SK-N-MC (cell line): ENCODE data around the gene HIP1.
"Not testable (repeated sequence)": the region's sequence is repeated elsewhere in the genome, so short reads cannot be mapped to it uniquely, and the experiment has no call there.

Source experiments
- DNase-seq: peaks from one replicate; pipeline ENCODE4 v3.0.0-alpha.2; 2011; ENCODE audit warnings: low read depth, low spot score
- H3K27ac ChIP-seq: fragments of 200-600 bp; sonication (generic); 2 replicates; pipeline ENCODE4 v1.5.1; 2016; ENCODE audit warnings: mixed run types
- H3K36me3 ChIP-seq: fragments of 200-600 bp; sonication (generic); 2 replicates; pipeline ENCODE4 v1.6.1; 2017; ENCODE audit warnings: antibody characterized with exemption, low read length, mixed read lengths; ENCODE audit not compliant: insufficient read depth
- H3K4me3 ChIP-seq: fragments of 200-600 bp; sonication (generic); 2 replicates; pipeline ENCODE4 v1.5.1; 2016
- H3K9ac ChIP-seq: fragments of 200-600 bp; sonication (generic); 2 replicates; pipeline ENCODE4 v1.8.0; 2017; ENCODE audit warnings: mixed run types, mixed read lengths; ENCODE audit not compliant: insufficient read length
- H3K9me3 ChIP-seq: fragments of 200-600 bp; sonication (generic); 2 replicates; pipeline ENCODE4 v1.6.1; 2017; ENCODE audit warnings: low read depth, mild to moderate bottlenecking, antibody characterized with exemption, low read length, moderate library complexity, mixed read lengths
- EZH2 ChIP-seq: fragments of 200-600 bp; sonication (generic); IDR thresholded peaks from one replicate; pipeline ENCODE4 v1.6.1; 2017; ENCODE audit warnings: antibody characterized with exemption
- FOXP2 ChIP-seq: optimal IDR thresholded peaks from 2 replicates; pipeline ENCODE3; 2011; ENCODE audit warnings: mild to moderate bottlenecking, moderate library complexity; ENCODE audit not compliant: insufficient read depth; ENCODE audit errors: extremely low read length, control extremely low read depth
- POLR2AphosphoS5 ChIP-seq: IDR thresholded peaks from 2 replicates; pipeline ENCODE4 v1.6.1; 2012; ENCODE audit warnings: mild to moderate bottlenecking, low read depth, low read length, borderline replicate concordance

The HIP1 gene

DNA sequence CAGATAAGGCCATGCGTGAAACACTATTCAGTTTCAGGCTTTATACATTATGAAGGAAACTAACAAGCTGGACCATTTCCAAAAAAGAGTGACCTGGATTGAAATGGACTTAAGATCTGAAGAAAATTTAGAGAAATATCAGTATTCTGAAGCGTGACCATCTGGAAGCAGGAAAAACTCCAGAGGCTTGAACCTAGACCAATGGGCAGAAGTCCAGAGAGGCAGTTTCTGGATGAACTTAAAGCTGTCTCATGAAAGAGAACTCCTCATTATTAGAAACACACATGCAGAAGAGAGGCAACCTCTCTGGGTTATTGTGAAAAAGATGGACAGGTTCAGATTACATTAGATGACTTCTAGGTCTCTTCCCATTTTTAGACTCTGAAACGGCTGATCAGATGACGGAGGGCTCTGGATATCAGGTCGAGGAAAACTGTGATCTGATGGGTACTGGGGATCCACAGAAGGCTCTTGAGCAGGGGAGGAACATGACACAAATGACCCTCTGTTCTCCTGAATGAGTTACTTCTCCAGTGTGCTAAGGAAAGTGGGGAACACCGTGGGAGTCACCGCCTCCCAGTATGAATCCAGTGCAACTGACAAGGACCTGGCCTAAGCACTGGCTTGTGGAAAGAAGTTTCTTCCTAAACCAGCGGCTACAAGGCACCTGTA lies 130.2 kb downstream of the HIP1 start:
- DNase-seq, result no peak
- Histone ChIP-seq H3K9ac (no peak overlapping the region), H3K4me3 (no peak overlapping the region), H3K36me3 (no peaks in the 10 kb centered on the region), H3K27ac (no peak overlapping the region), H3K9me3 (no peaks in the 10 kb centered on the region)
- TF ChIP-seq FOXP2 (no peak), EZH2 (no peak), POLR2AphosphoS5 (no peak)

DNA sequence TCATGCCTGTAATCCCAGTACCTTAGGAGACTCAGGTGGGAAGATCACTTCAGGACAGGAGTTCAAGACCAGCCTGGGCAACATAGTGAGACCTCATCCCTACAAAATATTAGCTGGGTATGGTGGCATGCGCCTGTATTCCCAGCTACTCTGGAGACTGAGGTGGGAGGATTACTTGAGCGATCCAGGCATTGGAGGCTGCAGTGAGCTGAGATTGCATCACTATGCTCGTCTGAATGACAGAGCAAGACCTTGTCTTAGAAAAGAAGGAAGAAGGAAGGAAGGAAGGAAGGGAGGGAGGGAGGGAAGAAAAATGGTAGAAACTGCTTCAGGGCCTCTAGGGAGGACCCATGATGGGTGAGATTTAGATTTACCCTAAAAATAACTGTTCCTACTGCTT lies 134.3 kb downstream of the HIP1 start:
- no peak overlapping the region for H3K27ac ChIP-seq
- no peak overlapping the region for H3K9ac ChIP-seq
- no peak overlapping the region for H3K4me3 ChIP-seq
- no peaks in the 10 kb centered on the region for H3K36me3 ChIP-seq
- DNase-seq, result no peak
- H3K9me3 ChIP-seq, result no peaks in the 10 kb centered on the region
- TF ChIP-seq EZH2, result no peak
- no peak for TF ChIP-seq POLR2AphosphoS5
- no peak for TF ChIP-seq FOXP2

DNA sequence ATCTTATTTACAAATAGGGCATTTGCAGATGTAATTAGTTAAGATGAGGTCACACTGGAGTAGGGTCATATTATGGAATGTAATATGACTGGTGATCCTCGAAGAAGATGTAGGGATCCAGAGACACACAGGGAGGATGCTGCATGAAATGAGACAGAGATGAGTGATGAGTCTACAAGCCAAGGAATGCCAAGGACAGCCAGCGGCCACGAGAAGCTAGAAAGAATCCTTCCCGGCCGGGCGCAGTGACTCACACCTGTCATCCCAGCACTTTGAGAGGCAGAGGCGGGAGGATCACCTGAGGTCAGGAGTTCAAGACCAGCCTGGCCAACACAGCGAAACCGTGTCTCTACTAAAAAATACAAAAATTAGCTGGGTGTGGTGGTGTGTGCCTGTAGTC lies 135.9 kb downstream of the HIP1 start:
- H3K9me3 ChIP-seq, H3K9ac ChIP-seq, DNase-seq, H3K27ac ChIP-seq, H3K36me3 ChIP-seq, H3K4me3 ChIP-seq: not testable (repeated sequence)

DNA sequence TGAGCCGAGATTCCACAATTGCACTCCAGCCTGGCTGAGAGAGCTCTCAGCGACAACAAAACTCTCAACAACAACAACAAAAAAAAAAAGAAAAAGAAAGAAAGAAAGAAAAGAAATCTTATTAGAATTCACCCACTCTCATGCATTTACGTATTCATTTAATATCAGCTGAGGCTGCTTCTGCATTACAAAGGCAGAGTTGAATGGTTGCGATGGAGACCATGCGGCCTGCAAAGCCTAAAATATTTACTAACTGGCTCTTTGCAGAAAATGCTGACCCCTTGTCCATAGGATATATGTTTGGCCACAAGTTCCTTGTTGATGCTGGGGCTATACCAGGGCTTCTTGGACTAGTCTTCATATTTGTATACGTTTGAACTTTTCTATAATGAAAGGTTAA lies 137.2 kb downstream of the HIP1 start:
- H3K9me3 ChIP-seq, result no peaks in the 10 kb centered on the region
- DNase-seq, result no peak
- no peaks in the 10 kb centered on the region for H3K36me3 ChIP-seq
- no peak overlapping the region for H3K4me3 ChIP-seq
- no peak overlapping the region for H3K27ac ChIP-seq
- no peak overlapping the region for H3K9ac ChIP-seq
- TF ChIP-seq FOXP2, result no peak
- TF ChIP-seq EZH2, result no peak
- TF ChIP-seq POLR2AphosphoS5, result no peak

DNA sequence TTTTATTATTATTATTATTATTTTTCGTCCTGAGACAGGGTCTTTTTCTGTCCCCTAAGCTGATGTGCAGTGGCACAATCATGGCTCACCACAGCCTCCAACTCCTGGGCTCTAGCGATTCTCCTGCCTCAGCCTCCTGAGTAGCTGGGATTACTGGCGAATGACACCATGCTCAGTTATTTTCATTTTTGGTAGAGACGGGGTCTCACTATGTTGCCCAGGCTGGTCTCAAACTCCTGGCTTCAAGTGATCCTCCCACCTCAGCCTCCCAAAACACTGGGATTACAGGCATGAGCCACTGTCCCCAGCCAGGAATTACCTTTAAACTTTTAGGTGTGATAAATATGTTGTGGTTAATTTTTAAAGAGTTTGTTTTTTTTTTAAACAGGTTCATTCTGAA lies 138.0 kb downstream of the HIP1 start:
- DNase-seq, H3K9ac ChIP-seq: not testable (repeated sequence)

DNA sequence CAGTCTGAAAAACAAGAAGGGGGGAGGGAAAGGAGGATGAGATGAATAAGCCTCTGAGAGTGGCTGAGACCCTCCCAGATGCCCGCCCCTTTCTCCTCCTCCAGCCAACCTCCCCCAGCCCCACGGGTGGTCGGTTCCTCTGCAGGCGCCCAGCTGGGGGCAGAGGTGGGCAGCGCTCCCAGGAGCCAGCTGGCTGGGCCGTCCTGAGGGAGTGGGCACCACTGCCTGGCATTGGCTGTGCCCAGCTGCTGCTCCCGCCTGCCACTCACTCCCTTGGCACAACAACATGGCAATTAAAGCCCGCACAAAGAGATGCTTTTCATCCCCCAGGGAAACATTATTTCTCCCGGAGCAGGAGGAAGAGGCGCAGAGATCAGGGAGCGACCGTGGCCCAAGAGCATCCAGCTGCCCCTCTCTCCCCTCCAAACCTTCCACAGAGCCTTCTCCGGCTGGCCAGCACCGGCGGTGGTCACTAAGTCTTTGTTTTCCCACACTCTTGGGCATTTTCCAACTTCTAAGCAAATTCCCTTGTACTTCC lies 139.4 kb downstream of the HIP1 start:
- Histone ChIP-seq H3K9ac (no peak overlapping the region), H3K27ac (no peak overlapping the region), H3K9me3 (no peaks in the 10 kb centered on the region), H3K4me3 (no peak overlapping the region), H3K36me3 (no peaks in the 10 kb centered on the region)
- DNase-seq, result no peak
- TF ChIP-seq POLR2AphosphoS5, result no peak
- no peak for TF ChIP-seq EZH2
- TF ChIP-seq FOXP2, result no peak

More for the DNA sequence above, 138.0 kb downstream of the HIP1 start:
- H3K36me3 ChIP-seq, H3K27ac ChIP-seq, H3K9me3 ChIP-seq, H3K4me3 ChIP-seq: not testable (repeated sequence)

DNA sequence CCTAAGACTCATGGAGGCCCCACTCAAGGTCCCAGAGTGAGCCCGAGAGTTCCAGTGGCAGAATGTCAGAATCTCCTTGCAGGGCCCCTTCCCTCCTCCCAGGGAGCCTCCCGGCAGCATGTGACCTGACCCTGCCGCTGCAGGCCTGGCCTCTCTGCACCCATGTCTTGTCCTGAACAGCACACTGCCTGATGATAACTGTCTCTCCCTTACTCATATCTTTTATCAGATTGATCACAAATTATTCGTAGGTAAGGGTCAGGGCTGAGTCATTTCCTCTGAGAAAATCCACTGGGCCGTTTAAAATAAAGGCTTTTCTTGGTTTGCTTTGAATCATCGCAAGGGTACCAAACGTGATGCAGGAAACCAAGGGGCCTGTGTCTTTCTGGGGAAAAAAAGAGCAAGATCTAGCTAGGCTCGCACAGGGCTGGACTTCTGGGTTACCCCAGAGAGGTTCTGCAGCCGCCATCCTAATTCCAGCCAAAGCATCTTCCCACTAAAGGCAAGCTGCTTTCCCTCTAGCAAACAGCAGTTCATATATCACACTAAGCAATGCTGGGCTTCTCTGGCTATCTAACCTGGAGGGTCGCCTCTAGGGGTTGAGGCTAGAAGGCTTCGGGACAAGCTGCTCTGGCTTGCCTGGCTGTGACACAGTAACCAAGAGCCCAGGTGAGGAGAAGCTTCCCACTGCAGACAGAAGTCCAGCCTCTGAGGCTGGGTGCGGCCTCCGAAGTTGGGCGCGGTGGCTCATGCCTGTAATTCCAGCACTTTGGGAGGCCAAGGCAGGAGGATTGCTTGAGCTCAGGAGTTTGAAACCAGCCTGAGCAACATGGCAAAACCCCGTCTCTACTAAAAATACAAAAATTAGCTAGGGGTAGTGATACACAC lies 141.8 kb downstream of the HIP1 start:
- no peaks in the 10 kb centered on the region for H3K9me3 ChIP-seq
- TF ChIP-seq FOXP2 (no peak), EZH2 (no peak), POLR2AphosphoS5 (no peak)
- H3K9ac ChIP-seq, result no peak overlapping the region
- no peaks in the 10 kb centered on the region; the same call in 1 of the 2 replicates for H3K36me3 ChIP-seq
- no peak overlapping the region for H3K4me3 ChIP-seq
- no peak for DNase-seq
- no peak overlapping the region for H3K27ac ChIP-seq

DNA sequence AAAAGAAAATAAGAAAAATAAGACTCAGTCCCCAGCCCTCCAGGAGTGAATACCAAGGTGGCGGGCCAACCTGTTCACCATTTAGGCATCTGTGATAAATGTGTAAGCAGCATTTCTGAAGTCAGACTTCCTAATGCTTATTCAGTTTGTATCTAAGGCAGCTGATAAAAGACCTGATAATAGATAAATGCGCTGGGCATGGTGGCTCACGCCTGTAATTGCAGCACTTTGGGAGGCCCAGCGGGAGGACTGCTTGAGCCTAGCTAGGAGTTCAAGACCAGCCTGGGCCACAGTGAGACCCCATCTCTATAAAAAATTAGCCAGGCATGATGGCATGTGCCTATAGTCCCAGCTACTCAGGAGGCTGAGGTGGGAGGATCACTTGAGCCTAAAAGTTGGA lies 143.0 kb downstream of the HIP1 start:
- H3K36me3 ChIP-seq, result peaks cover 3% of the 10 kb centered on the region; the same call in 1 of the 2 replicates
- H3K9ac ChIP-seq, result no peak overlapping the region
- no peak overlapping the region for H3K27ac ChIP-seq
- no peak for DNase-seq
- H3K9me3 ChIP-seq, result no peaks in the 10 kb centered on the region
- TF ChIP-seq FOXP2 (no peak), POLR2AphosphoS5 (no peak), EZH2 (no peak)
- H3K4me3 ChIP-seq, result no peak overlapping the region

DNA sequence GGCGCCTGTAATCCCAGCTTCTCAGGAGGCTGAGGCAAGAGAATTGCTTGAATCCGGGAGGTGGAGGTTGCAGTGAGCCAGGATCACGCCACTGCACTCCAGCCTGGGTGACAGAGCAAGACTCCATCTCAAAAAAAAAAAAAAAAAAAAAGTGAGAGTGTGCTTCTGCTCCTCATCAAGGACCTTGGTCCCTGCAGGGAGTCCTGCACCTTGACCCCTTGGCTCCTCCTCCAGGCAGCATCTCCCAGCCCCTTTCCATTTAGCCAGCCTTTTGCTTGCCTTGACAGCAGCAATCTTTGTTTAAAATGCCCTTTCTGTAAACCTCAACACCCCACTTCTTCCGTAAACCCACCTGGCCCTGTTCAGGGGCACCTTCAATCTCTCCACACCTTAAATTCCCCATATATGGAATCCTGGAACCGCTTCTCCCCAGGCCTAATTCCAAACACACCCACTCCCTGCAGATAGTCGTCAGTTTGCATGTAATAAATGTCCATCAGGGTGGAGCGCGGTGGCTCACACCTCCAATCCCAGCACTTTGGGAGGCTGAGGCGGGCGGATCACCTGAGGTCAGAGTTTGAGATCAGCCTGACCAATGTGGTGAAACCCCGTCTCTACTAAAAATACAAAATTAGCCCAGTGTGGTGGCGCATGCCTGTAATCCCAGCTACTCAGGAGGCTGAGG lies 145.1 kb downstream of the HIP1 start:
- DNase-seq, H3K9me3 ChIP-seq, H3K27ac ChIP-seq, H3K9ac ChIP-seq, H3K36me3 ChIP-seq, H3K4me3 ChIP-seq: not testable (repeated sequence)
